Measurements from ENCODE around the gene CWC22. TPM values are rescaled to one million over a fixed set of nuclear protein-coding genes. Genes with fewer than 3 reads are reported as not detected.

CWC22 gene
- total and polyA plus RNA-seq, 2 of the 8 experiments (the other 6 are each of a cell fraction or from before 2014, with no cell fraction given), result 3.7 to 34.0 TPM

- Histone ChIP-seq H2AK5ac (ENCODE audit: low read depth, low read length) (no peak overlapping the region), H2BK15ac (ENCODE audit: low read length) (no peak overlapping the region), H3K27ac (ENCODE audit: low read depth, low read length) (no peak overlapping the region), H3K79me2 (ENCODE audit: control insufficient read depth in 1 of 2, insufficient read depth in 2 of 2, low read length in 2 of 2) (no peaks in the 10 kb centered on the region), H3K9me3 (ENCODE audit: insufficient read depth in 2 of 2, low read depth in 1 of 2, low read length in 1 of 2) (no peaks in the 10 kb centered on the region), H3K4me2 (ENCODE audit: insufficient read depth in 1 of 2, low read depth in 2 of 2, low read length in 2 of 2) (no peak overlapping the region), H3K79me1 (ENCODE audit: low read depth, low read length) (no peaks in the 10 kb centered on the region), H4K91ac (replicated peaks; ENCODE audit: insufficient read length, low read length) (no peak overlapping the region), H4K5ac (ENCODE audit: insufficient read length, low read depth, low read length) (no peak overlapping the region), H2BK20ac (ENCODE audit: low read length) (no peak overlapping the region), H2AFZ (ENCODE audit: low read length) (no peak overlapping the region), H2BK5ac (ENCODE audit: low read depth, low read length) (no peak overlapping the region), H3K27me3 (replicated peaks in 1 of 4; ENCODE audit: control insufficient read depth in 3 of 4, extremely low read depth in 1 of 4, insufficient read depth in 3 of 4, low read length in 3 of 4) (no peaks in the 10 kb centered on the region), H3K4ac (replicated peaks; ENCODE audit: insufficient read length, low read depth, low read length) (no peak overlapping the region), H3K18ac (ENCODE audit: extremely low read depth, low read length) (no peak overlapping the region), H3K23me2 (ENCODE audit: low read depth, low read length) (no peaks in the 10 kb centered on the region), H3K9ac (replicated peaks in 1 of 4; ENCODE audit: extremely low read depth in 1 of 4, low read depth in 3 of 4, low read length in 3 of 4) (no peak overlapping the region), H3K14ac (ENCODE audit: insufficient read length) (no peak overlapping the region), H4K20me1 (replicated peaks in 1 of 2; ENCODE audit: control insufficient read depth in 1 of 2, insufficient read depth in 2 of 2, low read length in 2 of 2) (peaks cover 0 to 2% of the 10 kb centered on the region in 2 experiments), H3K4me1 (replicated peaks in 1 of 4; ENCODE audit: control insufficient read depth in 3 of 4, insufficient read depth in 4 of 4, low read length in 3 of 4) (no peaks in the 10 kb centered on the region), H3K23ac (ENCODE audit: insufficient read length) (no peak overlapping the region), H3K56ac (replicated peaks; ENCODE audit: insufficient read length, low read depth, low read length) (no peak overlapping the region), H4K8ac (ENCODE audit: extremely low read depth, insufficient read depth, low read length) (no peak overlapping the region), H2BK12ac (ENCODE audit: low read depth, low read length) (no peak overlapping the region), H3K4me3 (ENCODE audit: extremely low read depth in 1 of 4, insufficient read depth in 2 of 4, low read depth in 3 of 4, low read length in 4 of 4) (no peak overlapping the region), H3K36me3 (ENCODE audit: control insufficient read depth in 2 of 4, insufficient read depth in 4 of 4, low read length in 3 of 4) (peaks cover 4 to 53% (median 19%) of the 10 kb centered on the region in 4 experiments), H2BK120ac (replicated peaks; ENCODE audit: low read depth, low read length) (no peak overlapping the region)
- 85% methylated on average over 4 of the region's 4 CpGs; no CpG with 5 or more reads in 1 of the 2 experiments for WGBS, 2 experiments (ENCODE audit: extremely low coverage in 1 of 2, insufficient coverage in 1 of 2, insufficient read length in 1 of 2, insufficient replicate concordance in 2 of 2, low coverage in 1 of 2, low lambda C conversion rate in 2 of 2, missing lambda C conversion rate in 1 of 2)
- TF ChIP-seq ZNF274 (IDR thresholded peaks at IDR 0.05; ENCODE audit: borderline replicate concordance, extremely low read depth, low read length) (no peak), TCF12 (IDR thresholded peaks at IDR 0.05; ENCODE audit: low read depth, low read length) (no peak), CEBPB (IDR thresholded peaks at IDR 0.05; ENCODE audit: low read depth, low read length) (peak; percentile 41; the same call in 1 of the 2 replicates), SP4 (IDR thresholded peaks at IDR 0.05; ENCODE audit: low read length) (no peak)
- DNase-seq (ENCODE audit: low read depth in 1 of 2, low spot score in 2 of 2) (no peak), FAIRE-seq (no peak)
- POLR2A ChIA-PET (ENCODE audit: partially characterized antibody), result no interaction called here
- CTCF ChIA-PET (ENCODE audit: partially characterized antibody), result interaction anchor here (1.3 kb wide), 1 partner anchor 18 kb away, joined by 5 read pairs; no protein-coding TSS in a partner anchor
Observed at GRCh38 chr2:179954026-179954425, 53.1 kb downstream of the CWC22 start.

Data from H1 (cell line).